DOHH2 (cell line): ENCODE measurements around the gene CMIP.
"Not testable (repeated sequence)": the region's sequence is repeated elsewhere in the genome, so short reads cannot be mapped to it uniquely, and the experiment has no call there.

Experiments used
- EZH2phosphoT487 ChIP-seq: fragments of 200-600 bp; sonication (generic); IDR thresholded peaks from 2 replicates; pipeline ENCODE4 v1.6.1; 2017; ENCODE audit warnings: borderline replicate concordance, mild to moderate bottlenecking, antibody characterized with exemption, low read length, moderate library complexity, mixed read lengths
- TF ChIP-seq, protein P1 (sequence below): fragments of 200-600 bp; sonication (generic); IDR thresholded peaks from one replicate; pipeline ENCODE4 v1.5.1; 2014; ENCODE audit warnings: antibody characterized with exemption, mild to moderate bottlenecking, low read depth, low read length; ENCODE audit not compliant: poor library complexity, severe bottlenecking

DNA sequence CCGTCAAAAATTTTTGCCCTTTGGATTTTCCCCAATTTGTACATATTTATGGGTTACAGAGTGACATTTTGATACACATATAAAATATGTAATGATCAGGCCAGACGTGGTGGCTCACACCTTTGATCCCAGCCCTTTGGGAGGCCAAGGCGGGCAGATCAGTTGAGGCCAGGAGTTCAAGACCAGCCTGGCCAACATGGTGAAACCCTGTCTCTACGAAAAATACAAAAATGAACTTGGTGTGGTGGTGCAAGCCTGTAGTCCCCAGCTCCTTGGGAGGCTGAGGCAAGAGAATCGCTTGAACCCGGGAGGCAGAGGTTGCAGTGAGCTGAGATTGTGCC lies 296.8 kb downstream of the CMIP start:
- TF ChIP-seq, protein P1, sequence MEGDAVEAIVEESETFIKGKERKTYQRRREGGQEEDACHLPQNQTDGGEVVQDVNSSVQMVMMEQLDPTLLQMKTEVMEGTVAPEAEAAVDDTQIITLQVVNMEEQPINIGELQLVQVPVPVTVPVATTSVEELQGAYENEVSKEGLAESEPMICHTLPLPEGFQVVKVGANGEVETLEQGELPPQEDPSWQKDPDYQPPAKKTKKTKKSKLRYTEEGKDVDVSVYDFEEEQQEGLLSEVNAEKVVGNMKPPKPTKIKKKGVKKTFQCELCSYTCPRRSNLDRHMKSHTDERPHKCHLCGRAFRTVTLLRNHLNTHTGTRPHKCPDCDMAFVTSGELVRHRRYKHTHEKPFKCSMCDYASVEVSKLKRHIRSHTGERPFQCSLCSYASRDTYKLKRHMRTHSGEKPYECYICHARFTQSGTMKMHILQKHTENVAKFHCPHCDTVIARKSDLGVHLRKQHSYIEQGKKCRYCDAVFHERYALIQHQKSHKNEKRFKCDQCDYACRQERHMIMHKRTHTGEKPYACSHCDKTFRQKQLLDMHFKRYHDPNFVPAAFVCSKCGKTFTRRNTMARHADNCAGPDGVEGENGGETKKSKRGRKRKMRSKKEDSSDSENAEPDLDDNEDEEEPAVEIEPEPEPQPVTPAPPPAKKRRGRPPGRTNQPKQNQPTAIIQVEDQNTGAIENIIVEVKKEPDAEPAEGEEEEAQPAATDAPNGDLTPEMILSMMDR: not testable (repeated sequence)
- not testable (repeated sequence) for TF ChIP-seq EZH2phosphoT487
